GM12864 (cell line): ENCODE measurements around the gene LRFN2.

Experiments used
- DNase-seq: peaks from one replicate; pipeline ENCODE4 v3.0.0-alpha.2; 2011; ENCODE audit warnings: low read depth
- H3K4me3 ChIP-seq: 2 replicates; pipeline ENCODE4 v1.5.1; 2011; ENCODE audit warnings: mild to moderate bottlenecking, low read depth, low read length, control low read depth
- TF ChIP-seq, protein P1 (sequence below): IDR thresholded peaks from 2 replicates; pipeline ENCODE4 v1.5.1; 2011; ENCODE audit warnings: low read depth, mild to moderate bottlenecking, moderate library complexity, low read length, control low read depth, inconsistent platforms; ENCODE audit errors: missing control alignments

LRFN2 gene

DNA sequence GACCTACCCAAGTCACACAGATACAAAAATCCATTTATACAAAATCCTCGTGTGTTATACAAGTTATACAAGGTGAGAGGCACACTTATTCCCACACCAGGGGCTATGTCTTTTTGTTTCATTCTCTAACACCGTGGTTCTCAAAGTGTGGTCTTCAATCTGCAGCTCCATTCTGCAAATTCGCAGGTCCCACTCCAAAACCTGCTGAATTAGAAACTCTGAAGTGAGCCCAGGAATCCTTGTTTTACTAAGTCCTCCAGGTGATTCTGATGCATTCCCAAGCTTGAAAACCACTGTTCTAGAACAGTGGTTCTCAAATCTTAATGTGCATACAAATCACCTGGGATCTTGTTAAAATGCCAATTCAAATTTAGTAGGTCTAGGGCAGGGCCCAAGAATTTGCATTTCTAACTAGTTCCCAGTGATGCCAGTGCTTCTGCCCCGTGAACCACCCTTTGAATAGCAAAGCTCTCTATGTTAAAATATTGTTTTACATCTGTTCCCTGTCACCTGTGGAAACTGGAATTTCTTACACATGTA is 35.1 kb downstream of the LRFN2 start:
- TF ChIP-seq, protein P1, sequence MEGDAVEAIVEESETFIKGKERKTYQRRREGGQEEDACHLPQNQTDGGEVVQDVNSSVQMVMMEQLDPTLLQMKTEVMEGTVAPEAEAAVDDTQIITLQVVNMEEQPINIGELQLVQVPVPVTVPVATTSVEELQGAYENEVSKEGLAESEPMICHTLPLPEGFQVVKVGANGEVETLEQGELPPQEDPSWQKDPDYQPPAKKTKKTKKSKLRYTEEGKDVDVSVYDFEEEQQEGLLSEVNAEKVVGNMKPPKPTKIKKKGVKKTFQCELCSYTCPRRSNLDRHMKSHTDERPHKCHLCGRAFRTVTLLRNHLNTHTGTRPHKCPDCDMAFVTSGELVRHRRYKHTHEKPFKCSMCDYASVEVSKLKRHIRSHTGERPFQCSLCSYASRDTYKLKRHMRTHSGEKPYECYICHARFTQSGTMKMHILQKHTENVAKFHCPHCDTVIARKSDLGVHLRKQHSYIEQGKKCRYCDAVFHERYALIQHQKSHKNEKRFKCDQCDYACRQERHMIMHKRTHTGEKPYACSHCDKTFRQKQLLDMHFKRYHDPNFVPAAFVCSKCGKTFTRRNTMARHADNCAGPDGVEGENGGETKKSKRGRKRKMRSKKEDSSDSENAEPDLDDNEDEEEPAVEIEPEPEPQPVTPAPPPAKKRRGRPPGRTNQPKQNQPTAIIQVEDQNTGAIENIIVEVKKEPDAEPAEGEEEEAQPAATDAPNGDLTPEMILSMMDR: no peak
- DNase-seq: no peak
- H3K4me3 ChIP-seq: no peak overlapping the region

DNA sequence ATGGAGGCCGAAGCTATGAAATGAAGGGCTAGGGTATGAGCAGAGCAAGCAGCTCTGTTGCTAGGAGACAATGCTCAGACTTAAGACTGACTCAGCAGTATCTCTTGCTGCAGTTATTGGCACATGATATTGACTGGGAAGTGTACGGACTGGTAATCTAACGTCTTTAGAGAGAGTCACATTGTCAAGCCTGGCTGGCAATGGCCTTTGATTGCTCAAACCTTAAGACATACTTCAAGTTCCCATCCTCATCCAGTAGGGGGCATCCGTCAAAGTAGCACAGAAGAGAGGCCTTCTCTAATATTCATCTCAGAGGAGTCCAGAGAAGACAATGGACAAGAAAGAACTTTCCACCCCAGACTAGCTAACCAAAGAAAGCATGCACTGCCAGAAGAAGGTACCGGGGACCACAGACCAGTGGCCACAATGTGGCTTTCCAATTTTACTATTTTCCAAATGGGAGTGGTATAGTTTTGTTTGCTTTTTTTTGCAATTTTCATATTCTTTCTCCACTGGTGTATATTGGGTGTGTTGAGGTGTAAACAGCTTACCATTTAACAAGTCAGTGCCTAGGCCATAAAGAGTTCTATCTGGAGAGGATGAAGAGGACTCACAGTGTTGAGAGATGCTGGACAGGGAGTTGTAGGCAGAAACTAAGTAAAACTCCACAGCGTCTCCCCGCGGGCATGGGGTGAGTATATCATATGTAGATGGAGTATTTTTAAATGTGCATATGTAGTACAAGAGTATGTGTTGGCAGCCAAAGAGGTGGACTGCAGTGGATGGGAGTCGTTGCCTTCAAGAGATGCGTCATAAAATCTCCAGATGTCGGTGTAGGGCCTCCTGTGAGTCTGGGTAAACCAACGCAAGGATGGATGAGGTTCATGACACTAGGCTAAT is 36.7 kb downstream of the LRFN2 start:
- peak; percentile 19 for DNase-seq

DNA sequence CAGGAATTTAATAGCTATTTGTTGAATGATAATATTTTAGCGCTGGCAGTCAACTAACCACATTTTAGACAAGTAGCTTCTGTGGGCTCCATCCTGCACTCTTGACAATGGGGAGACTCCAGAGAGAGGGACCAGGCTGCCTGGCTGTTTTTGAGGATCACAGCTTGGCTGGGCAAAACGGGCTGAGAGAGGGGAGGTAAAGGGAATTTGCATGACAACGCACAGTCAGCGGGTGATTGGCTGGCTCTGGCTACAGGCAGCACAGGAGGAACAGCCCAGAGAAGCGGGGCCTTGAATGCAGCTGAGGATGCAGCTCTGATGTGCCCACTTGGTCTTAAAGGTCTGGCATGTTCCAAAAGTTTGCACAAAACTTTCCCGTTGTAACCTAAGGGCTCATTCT is 41.2 kb downstream of the LRFN2 start:
- no peak overlapping the region for H3K4me3 ChIP-seq
- TF ChIP-seq, protein P1: no peak
- no peak for DNase-seq

More for the DNA sequence above, 36.7 kb downstream of the LRFN2 start:
- no peak overlapping the region for H3K4me3 ChIP-seq
- TF ChIP-seq, protein P1: peak; percentile 76

GRCh38 chr6:40543776-40544175 is 43.4 kb downstream of the LRFN2 start:
- TF ChIP-seq, protein P1: no peak

DNA sequence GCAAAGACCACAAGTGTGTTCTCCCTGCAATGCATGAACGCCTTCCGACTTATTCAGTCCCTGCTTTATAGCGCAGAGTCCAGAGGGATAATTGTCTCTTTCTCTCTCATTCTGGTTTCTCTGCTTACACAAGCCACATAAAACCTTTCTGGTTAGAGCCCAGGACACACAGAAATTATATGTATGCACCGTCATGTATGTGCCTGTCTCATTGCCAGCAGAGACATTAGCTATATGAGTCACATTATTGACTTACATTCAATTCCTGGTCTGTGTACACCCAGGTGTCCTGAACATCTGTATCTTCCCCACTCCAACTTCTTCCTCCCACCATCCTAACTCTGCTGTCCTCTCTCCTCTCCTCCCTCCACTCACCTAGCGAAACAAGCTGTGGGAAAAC is 44.0 kb downstream of the LRFN2 start:
- TF ChIP-seq, protein P1: no peak
- H3K4me3 ChIP-seq: no peak overlapping the region
- DNase-seq: no peak

More at GRCh38 chr6:40543776-40544175, 43.4 kb downstream of the LRFN2 start:
- H3K4me3 ChIP-seq: no peak overlapping the region
- no peak for DNase-seq

DNA sequence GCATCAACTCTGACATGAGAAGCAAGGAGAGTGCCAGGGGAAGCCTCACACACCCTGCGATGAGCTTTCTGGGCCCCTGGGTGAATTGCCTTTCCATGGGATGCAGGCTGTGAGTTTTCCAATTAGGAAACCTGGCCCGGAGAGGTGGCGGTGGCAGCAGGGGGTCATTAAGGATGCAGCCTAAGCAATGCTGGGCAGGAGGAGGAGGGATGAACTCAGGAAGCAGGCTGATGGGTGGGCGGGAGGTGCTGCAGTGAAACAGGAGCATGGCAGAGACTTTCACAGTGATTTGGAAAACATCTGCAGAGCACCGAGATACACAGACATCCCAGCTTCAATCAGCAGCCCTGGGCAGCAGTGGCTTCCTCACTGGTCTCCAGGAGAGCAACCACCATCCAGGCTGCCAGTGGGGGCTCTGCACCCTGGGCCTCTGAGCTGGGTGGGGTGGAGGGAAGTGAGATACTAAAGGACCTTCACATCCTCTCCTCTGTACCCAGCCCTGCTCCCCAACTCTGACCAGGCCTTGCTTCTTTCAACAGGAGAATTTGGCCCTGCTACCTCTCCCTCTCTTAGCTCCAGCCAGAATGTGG is 44.9 kb downstream of the LRFN2 start:
- no peak for DNase-seq
- TF ChIP-seq, protein P1: no peak
- H3K4me3 ChIP-seq: no peak overlapping the region
